NCI-H748 (cell line): ENCODE data around the gene DARS1.

Experiments
- DNase-seq: peaks from one replicate; lab custom pipeline; 2025; ENCODE audit not compliant: unreplicated experiment; lab: John Stamatoyannopoulos, UW

Gene DARS1

GRCh38 chr2:136016427-136016826, 31.0 kb upstream of the DARS1 start:
- no peak for DNase-seq

- DNase-seq, result no peak
Observed at GRCh38 chr2:136015699-136016098, 30.3 kb upstream of the DARS1 start.

- DNase-seq, result no peak
Observed at GRCh38 chr2:136014411-136014810, 29.0 kb upstream of the DARS1 start.

- no peak for DNase-seq
Observed at GRCh38 chr2:136013955-136014354, 28.5 kb upstream of the DARS1 start.

GRCh38 chr2:136013136-136013685, 27.8 kb upstream of the DARS1 start:
- no peak for DNase-seq

DNA sequence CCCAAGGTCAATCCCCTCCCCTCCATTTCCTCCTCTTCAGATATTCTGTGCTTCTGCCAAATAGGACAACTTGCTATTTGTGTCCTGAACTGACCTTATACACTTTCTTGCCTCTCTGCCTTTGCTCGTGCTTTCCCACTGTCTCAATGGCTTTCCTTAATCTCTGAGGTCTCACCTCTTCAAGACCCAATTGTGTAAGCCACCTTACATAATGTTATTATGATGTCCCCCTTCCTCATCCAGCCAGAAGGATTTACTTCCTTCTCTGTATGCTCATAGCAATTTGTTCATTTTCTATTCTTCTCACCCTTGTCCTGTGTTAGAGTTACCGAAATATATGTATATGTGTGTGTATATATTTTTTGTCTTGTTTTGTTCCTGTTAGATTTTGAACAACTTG, 26.9 kb upstream of the DARS1 start:
- no peak for DNase-seq

GRCh38 chr2:136010126-136010525, 24.7 kb upstream of the DARS1 start:
- no peak for DNase-seq

DNA sequence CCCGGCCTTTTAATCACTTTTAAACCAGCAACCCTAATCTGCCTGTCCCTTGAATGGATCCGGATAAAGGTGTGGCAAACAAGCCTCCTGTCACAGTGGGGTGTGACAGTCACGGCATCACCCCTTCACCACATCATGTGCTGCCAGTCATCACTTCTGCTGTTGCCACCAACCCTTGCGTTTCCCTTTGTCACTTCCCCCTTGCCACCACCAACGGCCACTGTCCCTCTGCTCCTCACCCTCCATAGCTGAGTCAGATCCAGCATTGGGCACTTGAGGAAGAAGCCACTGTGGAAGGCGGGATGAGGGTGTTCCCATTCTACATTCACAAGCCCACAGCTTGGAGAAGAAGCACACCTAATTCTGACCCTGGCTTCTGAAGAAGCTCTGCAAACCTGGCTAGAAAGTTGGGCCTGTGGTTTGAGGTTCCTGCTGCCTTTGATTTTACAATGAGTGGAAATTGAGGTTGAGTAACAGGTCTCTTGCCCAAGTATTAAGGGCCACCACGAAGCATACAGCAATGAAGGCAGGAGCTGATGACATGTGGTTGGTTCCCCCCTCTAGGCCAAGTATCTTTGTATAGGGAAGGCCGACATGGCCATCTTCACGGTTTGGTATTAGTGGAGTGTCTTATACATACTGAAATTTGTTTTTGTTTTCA, 22.9 kb upstream of the DARS1 start:
- DNase-seq, result no peak

GRCh38 chr2:136006658-136007057, 21.2 kb upstream of the DARS1 start:
- DNase-seq, result no peak

DNA sequence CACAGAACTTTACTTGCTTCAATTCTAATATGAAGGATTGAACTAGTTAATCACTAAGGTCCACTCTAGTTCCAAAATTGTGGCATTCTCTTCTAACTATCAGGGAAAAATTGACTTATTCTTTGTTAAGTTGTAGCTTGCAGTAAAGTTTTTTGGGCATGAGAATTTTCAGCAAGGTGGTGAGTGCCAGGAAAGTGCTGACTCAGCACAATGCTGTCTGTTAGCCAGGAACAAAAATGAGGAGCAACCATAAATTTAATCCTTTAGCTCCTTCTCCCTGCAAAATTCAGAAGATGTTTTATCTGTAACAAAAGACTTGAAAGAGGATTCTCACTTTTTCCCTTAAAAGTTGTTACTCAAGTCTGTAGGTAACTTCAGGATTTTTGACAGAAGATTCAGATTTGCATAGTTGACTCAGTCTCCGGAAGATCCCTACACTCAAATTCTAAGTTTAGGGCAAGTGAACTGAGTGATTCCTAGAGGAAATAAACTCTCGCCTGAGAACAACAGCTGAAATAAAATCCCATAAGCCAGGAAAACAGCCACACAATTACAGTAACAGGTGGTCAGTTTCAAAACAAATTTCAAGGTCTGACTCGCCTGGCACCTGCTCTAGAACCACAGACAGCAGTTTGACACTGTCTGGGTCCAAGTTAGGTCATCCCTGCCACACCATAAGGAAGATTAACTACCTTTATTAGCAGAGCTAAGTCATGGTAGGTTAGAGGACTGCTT, 20.2 kb upstream of the DARS1 start:
- DNase-seq, result peak; percentile 12

DNA sequence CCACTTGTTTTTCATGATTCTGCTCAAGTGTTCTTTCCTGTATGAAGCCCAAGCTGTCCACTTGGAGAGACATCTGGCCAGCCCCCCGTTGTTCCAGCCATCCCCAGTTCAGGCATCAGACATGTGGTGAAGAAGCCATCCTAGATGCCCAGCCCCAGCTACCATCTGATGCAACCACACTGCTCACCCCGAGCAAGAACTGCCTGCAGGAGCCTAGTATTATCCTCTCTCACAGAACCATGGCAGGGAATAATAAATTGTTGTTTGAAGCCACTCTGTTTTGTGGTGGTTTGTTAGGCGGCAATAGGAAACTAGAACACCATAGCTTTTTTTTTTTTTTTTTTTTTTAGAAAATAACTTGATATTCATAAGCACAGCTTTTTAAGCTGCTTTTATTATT, 19.5 kb upstream of the DARS1 start:
- no peak for DNase-seq

GRCh38 chr2:136001131-136001530, 15.7 kb upstream of the DARS1 start:
- DNase-seq, result no peak

- no peak for DNase-seq
Observed at GRCh38 chr2:136000502-136000901, 15.1 kb upstream of the DARS1 start.

DNA sequence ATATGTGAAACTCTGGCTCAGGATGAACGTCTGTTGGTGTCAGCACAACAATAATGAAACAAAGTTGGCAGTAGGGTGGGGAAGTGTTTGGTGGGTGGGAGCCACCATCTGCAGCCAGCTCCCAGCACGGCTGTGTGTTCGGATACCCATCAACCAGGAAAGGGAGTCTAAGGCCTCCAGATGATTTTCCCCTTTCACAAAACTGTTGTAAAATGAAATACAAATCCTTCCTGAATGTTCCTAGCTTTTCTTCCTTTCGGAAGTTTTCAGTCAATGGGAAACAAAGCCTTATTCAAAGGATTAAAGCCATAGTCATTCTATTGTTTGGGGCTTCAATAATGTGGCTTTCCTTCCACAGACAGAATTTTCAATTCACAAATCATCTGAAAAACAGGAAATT, 14.5 kb upstream of the DARS1 start:
- no peak for DNase-seq

GRCh38 chr2:135998879-135999278, 13.5 kb upstream of the DARS1 start:
- DNase-seq, result peak; percentile 43

- DNase-seq, result peak; percentile 63
Observed at GRCh38 chr2:135997380-135997779, 12.0 kb upstream of the DARS1 start.

DNA sequence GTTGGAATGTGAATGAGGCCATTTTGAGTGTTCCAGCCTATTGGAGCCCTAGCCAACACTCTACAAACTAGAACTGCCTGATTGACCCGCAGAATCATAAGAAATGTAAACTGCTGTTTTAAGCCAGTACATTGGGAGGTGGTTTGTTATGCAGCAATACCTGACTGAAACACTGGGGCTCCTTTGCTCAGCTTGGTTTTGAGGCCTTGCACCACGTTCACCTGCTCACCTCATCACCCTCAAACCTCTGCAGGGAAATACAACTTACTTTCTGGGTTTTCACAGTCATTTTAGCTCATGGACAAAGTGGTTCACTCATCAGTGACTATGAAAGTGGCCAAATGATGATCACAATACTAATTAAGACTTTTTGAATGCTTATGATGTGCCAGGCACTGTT, 10.9 kb upstream of the DARS1 start:
- DNase-seq, result no peak

- no peak for DNase-seq
Observed at GRCh38 chr2:135994281-135994680, 8.9 kb upstream of the DARS1 start.

- DNase-seq, result no peak
Observed at GRCh38 chr2:135993421-135993820, 8.0 kb upstream of the DARS1 start.

- DNase-seq, result no peak
Observed at GRCh38 chr2:135991861-135992260, 6.4 kb upstream of the DARS1 start.

DNA sequence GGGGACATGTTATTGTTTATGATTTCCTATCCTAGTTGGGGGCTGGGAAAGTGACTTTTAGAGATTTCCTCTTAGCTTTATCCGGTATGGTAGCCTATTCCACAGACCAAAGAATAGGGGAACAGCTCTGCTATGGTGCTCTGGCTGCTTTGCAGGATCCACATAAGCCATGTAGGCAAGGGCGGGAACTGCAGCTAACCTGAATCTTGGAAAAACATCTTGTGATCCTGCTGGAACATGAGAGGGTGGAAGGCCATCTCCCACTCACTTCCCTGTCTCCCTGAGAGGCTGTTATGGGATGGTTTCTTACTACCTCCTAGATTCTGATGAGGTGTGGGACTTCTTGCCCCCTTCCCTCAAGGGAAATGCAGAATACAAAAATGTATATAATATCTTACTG, 2.0 kb upstream of the DARS1 start:
- DNase-seq, result no peak

DNA sequence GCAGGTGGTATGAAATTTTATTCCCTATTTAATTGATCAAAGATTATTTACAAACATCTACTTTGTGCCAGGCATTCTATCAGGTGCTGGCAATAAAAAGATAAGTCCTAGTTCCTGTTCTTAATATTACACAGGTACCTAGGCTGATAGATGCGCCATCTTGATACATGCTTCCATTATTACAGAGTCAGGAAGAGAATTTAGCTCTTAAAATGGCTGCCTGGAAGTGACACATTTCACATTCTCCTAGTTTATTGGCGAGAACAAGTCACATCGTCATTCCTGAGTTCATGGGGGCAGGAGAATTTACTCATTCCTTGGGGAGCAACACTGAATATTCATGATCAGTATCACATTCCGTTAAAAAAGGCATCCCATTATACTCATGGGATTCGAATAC, 1.1 kb upstream of the DARS1 start:
- no peak for DNase-seq
